SIG-M5 treated with dmso at 0.1 percent for 504 hours (cell line): ENCODE measurements around the gene ARID4B.
A peak's percentile ranks its signal among the peaks of the same experiment; 100 is the strongest.
"Not testable (repeated sequence)": the region's sequence is repeated elsewhere in the genome, so short reads cannot be mapped to it uniquely, and the experiment has no call there.

Experiments
- DNase-seq: peaks from one replicate; lab custom pipeline; 2025; ENCODE audit not compliant: unreplicated experiment; lab: John Stamatoyannopoulos, UW

ARID4B gene

GRCh38 chr1:235330918-235331285 lies 2.9 kb upstream of the ARID4B start:
- no peak for DNase-seq

GRCh38 chr1:235329139-235329902 lies 1.3 kb upstream of the ARID4B start:
- DNase-seq, result peak; percentile 69

DNA sequence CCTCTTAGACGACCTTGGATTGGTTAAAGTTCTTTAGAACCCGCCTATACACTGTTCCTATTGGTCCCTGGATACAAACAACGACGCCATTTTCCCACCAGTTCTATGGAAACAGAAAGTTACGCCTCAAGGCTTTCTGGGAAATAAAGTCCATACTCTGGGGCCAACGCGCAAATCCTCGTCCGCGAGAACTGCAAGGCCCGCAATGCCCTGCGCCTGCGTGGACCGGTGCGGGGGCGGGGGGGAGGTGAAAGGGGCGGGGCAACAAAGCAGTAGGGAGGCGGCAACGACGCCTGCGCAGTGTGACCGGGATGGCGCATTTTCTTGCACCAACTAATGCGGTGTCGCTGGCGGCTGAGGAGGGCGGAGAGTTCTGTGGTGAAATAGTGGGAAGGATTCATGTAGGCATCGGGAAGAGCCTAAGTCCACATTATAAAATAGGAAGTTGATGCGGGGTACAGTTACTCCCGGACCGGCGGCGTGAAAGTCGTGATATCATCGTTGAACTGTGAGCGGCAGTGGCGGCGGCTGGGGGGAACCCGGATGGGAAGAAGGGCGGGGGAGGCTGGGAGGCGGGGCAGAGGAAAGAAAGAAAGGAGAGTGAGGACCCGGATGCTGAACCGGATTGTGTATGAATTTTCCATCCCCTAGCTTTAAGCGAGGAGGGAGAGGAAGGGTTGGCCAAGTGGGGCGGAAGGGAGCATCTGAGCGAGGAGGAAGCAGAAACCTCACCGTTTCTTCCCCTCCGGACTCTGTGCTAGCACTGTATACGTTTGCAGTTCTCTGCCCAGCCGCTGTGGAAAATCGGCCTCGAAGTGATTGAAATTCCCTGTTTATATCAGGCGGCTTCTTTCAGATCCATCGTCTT lies 526 bp upstream of the ARID4B start, which contains the start of gene GGPS1:
TSS of gene GGPS1 (plus strand) at position 300 of the 868 bp plus-strand sequence. CDS start 6,695 bp downstream, outside the sequence.
- peak; percentile 100 for DNase-seq

GRCh38 chr1:235326719-235327558 lies 1.0 kb downstream of the ARID4B start:
- peak; percentile 79 for DNase-seq

GRCh38 chr1:235325854-235326253 lies 2.1 kb downstream of the ARID4B start:
- DNase-seq, result no peak

- no peak for DNase-seq
Measured at GRCh38 chr1:235325139-235325538, 2.8 kb downstream of the ARID4B start.

DNA sequence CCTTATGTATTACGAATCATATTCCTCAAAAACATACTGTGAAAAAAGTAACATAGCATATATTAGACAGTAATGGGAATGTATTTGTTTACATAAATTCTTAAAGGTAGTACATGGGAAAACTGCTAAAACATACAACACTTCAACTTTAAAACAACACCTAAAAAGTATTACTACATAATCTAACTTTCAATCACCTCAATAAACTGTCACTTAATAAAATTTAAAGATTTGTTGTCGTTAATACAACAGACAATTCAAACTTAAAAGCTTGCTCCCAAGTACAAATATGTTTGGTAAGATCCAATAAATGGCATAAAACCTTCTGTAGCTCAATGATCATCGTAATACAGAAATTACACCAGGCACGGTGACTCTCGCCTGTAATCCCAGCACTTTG lies 3.7 kb downstream of the ARID4B start:
- no peak for DNase-seq

- DNase-seq, result no peak
Measured at GRCh38 chr1:235320521-235321179, 7.3 kb downstream of the ARID4B start.

DNA sequence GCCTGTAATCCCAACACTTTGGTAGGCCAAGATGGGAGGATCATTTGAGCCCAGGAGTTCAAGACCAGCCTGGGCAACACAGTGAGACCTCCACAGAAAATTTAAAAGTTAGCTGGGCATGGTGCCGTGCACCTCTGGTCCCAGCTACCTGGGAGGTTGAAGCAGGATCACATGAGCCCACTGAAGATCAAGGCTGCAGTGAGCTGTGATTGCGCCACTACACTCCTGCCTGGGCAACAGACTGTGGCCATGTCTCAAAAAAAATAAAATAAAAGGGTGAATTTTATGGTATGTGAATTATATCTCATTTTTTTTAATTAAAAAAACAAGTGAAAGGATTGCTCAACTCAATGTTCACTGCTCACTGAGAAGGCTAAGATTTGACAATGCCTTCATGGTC lies 8.7 kb downstream of the ARID4B start:
- DNase-seq, result no peak

DNA sequence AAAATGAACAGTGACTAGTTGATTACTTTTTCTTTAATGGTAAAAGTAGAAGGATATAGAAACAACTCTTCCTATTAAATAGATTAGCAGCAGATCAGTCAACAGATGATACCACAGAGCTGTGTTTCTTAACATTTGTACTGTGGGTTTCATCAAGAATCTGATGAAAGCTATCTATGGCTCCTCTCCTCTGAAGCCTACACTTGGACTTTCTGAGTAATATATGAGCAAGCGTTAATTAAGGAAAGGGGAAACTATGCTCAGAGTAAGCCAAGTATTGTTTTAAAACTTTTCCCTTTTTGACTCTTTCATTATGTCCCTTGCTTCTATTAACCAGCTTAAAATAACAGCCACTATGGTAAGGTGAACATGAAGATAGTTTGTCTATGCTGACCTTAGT lies 10.8 kb downstream of the ARID4B start:
- peak; percentile 38 for DNase-seq

GRCh38 chr1:235315735-235316134 lies 12.2 kb downstream of the ARID4B start:
- no peak for DNase-seq

DNA sequence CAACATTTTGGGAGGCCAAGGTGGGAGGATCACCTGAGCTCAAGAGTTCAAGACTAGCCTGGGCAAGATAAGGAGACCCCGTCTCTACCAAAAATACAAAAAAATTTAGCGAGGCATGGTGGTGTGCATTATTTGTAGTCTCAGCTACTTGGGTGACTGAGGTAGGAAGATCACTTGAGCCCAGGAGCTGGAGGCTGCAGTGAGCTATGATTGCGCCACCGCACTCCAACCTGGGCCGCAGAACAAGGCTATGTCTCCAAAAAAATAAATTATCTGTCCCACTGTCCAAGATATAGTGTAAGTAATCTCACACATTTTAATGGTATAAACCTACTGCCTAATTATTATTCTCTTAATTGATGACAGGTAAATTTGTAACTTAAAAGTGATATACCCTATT lies 12.8 kb downstream of the ARID4B start:
- DNase-seq, result no peak

GRCh38 chr1:235313931-235314678 lies 13.9 kb downstream of the ARID4B start:
- no peak for DNase-seq

- no peak for DNase-seq
Measured at GRCh38 chr1:235313262-235313661, 14.7 kb downstream of the ARID4B start.

DNA sequence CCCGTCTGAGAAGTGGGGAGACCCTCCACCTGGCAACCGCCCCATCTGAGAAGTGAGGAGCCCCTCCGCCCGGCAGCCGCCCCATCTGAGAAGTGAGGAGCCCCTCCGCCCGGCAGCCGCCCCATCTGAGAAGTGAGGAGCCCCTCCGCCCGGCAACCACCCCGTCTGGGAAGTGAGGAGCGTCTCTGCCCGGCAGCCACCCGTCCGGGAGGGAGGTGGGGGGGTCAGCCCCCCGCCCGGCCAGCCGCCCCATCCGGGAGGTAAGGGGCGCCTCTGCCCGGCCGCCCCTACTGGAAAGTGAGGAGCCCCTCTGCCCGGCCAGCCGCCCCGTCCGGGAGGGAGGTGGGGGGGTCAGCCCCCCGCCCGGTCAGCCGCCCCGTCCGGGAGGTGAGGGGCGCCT lies 18.8 kb downstream of the ARID4B start:
- DNase-seq, result not testable (repeated sequence)

- DNase-seq, result no peak
Measured at GRCh38 chr1:235307158-235308124, 20.5 kb downstream of the ARID4B start.

- no peak for DNase-seq
Measured at GRCh38 chr1:235304549-235305451, 23.2 kb downstream of the ARID4B start.

GRCh38 chr1:235302143-235302542 lies 25.8 kb downstream of the ARID4B start:
- DNase-seq, result no peak
